Calu3 (cell line): ENCODE measurements around the gene KIRREL1. TPM values are rescaled to one million over a fixed set of nuclear protein-coding genes. Genes with fewer than 3 reads are reported as not detected.

Experiments
- BruUV-seq: library from RNA; stranded (reverse); fragments of 400-500 nt; replicated peaks from 2 replicates; lab custom pipeline; 2021; lab: Mats Ljungman, UMichigan
- CTCF ChIA-PET: fragments of 300-600 bp; sonication (Branson Sonifier 250); formaldehyde crosslinking; loops from one replicate; lab custom pipeline; 2022; ENCODE audit warnings: antibody characterized with exemption; lab: Charles Lee
- DNase-seq: peaks from one replicate; pipeline ENCODE4 v3.0.0; 2022
- H3K27ac Mint-ChIP-seq: one replicate; pipeline ENCODE4 v1.8.0; 2022; ENCODE audit warnings: mixed read lengths; ENCODE audit not compliant: unreplicated experiment
- H3K27me3 Mint-ChIP-seq: one replicate; pipeline ENCODE4 v1.8.0; 2022; ENCODE audit warnings: mixed read lengths; ENCODE audit not compliant: unreplicated experiment
- H3K36me3 Mint-ChIP-seq: one replicate; pipeline ENCODE4 v1.8.0; 2022; ENCODE audit warnings: mild to moderate bottlenecking, moderate library complexity, mixed read lengths; ENCODE audit not compliant: insufficient read depth, unreplicated experiment
- H3K4me1 Mint-ChIP-seq: one replicate; pipeline ENCODE4 v1.8.0; 2022; ENCODE audit warnings: mild to moderate bottlenecking, low read depth, mixed read lengths; ENCODE audit not compliant: unreplicated experiment
- H3K4me3 Mint-ChIP-seq: one replicate; pipeline ENCODE4 v1.8.0; 2022; ENCODE audit warnings: mild to moderate bottlenecking, low read depth, moderate library complexity, mixed read lengths; ENCODE audit not compliant: unreplicated experiment
- H3K9me3 Mint-ChIP-seq: one replicate; pipeline ENCODE4 v1.8.0; 2022; ENCODE audit warnings: low read depth, mixed read lengths; ENCODE audit not compliant: unreplicated experiment
- intact Hi-C: fragments of 100-400 bp; cut with micrococcal nuclease; formaldehyde crosslinking; loops from one replicate; pipeline ENCODE4 v1.10.0; 2022; ENCODE audit not compliant: unreplicated experiment
- total RNA-seq: library from RNA; stranded (reverse); gene quantifications from 2 replicates; pipeline ENCODE4 v1.2.3, GENCODE V29; 2022
- TF ChIP-seq, protein P1 (sequence below): fragments of 200-600 bp; IDR thresholded peaks from one replicate; pipeline ENCODE4 v1.8.0; 2022; ENCODE audit warnings: antibody characterized with exemption; ENCODE audit not compliant: unreplicated experiment

The KIRREL1 gene
- total RNA-seq, 1 experiment from 2014 or later: 31.4 TPM

DNA sequence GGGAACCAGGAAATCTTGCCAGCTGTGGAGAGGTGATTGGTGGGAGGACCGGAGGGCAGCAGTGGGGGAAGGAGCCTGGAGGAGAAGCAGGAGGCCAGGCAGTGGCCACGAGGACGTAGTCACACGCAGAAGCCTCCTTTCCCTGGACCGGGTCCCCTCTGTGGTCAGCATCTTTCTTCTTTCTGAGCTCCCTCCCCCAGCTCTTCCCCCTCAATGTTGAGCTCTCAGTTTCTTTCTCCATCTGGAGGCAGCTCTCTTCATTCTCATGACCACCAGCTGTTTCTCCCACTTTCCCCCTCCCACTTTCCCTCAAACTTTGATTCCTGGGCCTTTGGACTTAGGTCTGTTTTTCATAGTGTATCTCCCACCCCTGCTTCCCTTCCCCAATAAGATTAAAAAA, 18.3 kb downstream of the KIRREL1 start:
- H3K27ac Mint-ChIP-seq: no peak overlapping the region
- H3K9me3 Mint-ChIP-seq: no peaks in the 10 kb centered on the region
- intact Hi-C loops: no loop called here
- peaks cover 8% of the 10 kb centered on the region for H3K36me3 Mint-ChIP-seq
- no peak for DNase-seq
- no TSS peak for BruUV-seq
- H3K4me3 Mint-ChIP-seq: no peak overlapping the region
- CTCF ChIA-PET: interaction anchor here (1.2 to 1.8 kb wide), 4 partner anchors 17 to 26 kb away, joined by 3 to 4 read pairs (median 3); no protein-coding TSS in a partner anchor
- TF ChIP-seq, protein P1, sequence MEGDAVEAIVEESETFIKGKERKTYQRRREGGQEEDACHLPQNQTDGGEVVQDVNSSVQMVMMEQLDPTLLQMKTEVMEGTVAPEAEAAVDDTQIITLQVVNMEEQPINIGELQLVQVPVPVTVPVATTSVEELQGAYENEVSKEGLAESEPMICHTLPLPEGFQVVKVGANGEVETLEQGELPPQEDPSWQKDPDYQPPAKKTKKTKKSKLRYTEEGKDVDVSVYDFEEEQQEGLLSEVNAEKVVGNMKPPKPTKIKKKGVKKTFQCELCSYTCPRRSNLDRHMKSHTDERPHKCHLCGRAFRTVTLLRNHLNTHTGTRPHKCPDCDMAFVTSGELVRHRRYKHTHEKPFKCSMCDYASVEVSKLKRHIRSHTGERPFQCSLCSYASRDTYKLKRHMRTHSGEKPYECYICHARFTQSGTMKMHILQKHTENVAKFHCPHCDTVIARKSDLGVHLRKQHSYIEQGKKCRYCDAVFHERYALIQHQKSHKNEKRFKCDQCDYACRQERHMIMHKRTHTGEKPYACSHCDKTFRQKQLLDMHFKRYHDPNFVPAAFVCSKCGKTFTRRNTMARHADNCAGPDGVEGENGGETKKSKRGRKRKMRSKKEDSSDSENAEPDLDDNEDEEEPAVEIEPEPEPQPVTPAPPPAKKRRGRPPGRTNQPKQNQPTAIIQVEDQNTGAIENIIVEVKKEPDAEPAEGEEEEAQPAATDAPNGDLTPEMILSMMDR: no peak
- H3K27me3 Mint-ChIP-seq: no peaks in the 10 kb centered on the region
- H3K4me1 Mint-ChIP-seq: peaks cover 31% of the 10 kb centered on the region

DNA sequence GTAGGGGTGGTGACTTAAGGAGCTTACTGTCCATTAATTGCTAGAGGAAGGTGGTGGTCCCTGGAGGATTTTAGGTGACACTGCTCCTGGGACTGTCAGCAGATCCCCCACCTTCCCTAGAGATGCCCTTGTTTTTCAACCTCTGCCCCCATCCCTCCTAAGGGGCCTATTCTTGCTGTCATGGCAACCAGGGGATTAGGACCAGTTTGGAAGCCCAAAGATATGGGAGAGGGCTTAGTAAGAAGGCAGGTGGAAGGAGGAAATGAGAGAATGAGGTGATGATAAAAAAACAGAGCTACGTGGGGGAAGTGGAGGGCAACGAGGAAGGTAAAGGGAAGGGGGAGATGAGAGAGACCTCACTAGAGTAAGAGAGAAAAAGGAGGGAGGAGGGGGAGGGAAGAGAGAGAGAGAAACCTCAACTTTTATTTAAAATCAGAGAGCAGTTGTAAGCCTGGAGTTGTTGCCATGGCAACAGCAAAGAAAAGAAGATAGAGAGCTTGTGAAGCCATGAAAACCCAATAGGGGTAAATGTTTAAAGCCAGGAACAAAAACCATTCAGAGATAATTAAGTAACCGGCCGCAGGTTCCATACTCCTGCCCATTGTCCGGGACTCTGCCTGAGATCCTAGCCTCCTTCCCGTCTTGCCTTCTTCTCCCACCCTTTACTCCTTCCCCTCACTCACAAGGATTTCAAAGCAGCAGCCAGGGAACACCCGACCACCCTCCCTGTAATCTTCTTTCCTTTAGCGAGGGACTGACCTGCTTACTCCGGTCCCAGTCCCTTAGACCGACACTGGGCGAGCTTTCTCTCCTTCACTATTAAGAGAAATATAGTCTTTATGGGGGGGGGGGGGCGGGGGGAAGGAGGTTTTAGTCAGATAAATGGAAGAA, 20.6 kb downstream of the KIRREL1 start:
- CTCF ChIA-PET: no interaction called here
- Mint-ChIP-seq H3K27me3 (no peaks in the 10 kb centered on the region), H3K9me3 (no peaks in the 10 kb centered on the region), H3K4me3 (no peak overlapping the region), H3K27ac (no peak overlapping the region), H3K36me3 (peaks cover 8% of the 10 kb centered on the region), H3K4me1 (peaks cover 55% of the 10 kb centered on the region)
- BruUV-seq: no TSS peak
- TF ChIP-seq, protein P1: no peak
- no peak for DNase-seq
- intact Hi-C loops: no loop called here

DNA sequence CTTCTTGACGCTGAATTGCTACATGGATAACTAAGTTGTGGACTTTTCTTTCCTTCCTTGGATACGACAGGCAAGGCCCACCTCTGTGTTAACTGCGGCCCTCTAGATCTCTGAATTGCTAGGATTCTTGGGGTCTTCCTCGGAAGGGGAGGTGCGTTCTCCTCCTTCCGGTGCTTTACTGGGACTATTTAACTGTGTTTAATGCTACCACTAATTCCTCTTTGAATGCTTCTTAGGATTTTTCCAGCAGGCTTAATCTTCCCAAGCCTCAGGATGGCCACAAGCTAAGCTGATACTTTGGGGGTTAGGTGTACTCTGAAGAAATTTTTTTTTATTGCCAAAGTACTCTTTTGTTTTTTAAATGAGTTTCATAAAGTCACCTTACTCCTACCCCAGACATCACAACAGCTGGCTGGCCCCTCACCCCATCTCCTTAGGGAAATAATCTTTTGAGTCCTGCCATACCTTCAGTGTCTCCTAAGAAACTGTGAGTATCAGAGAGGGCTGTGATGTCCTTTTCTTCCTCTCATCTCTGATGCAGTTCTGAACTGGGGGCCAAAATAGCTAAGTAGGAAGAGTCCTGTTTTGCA, 21.4 kb downstream of the KIRREL1 start:
- peaks cover 8% of the 10 kb centered on the region for H3K36me3 Mint-ChIP-seq
- TF ChIP-seq, protein P1: no peak
- intact Hi-C loops: no loop called here
- no peak overlapping the region for H3K4me3 Mint-ChIP-seq
- DNase-seq: no peak
- H3K27me3 Mint-ChIP-seq: no peaks in the 10 kb centered on the region
- peaks cover 56% of the 10 kb centered on the region for H3K4me1 Mint-ChIP-seq
- CTCF ChIA-PET: interaction anchor here (0.6 kb wide), 1 partner anchor 77 kb away, joined by 11 read pairs; no protein-coding TSS in a partner anchor
- no TSS peak for BruUV-seq
- H3K9me3 Mint-ChIP-seq: no peaks in the 10 kb centered on the region
- no peak overlapping the region for H3K27ac Mint-ChIP-seq

DNA sequence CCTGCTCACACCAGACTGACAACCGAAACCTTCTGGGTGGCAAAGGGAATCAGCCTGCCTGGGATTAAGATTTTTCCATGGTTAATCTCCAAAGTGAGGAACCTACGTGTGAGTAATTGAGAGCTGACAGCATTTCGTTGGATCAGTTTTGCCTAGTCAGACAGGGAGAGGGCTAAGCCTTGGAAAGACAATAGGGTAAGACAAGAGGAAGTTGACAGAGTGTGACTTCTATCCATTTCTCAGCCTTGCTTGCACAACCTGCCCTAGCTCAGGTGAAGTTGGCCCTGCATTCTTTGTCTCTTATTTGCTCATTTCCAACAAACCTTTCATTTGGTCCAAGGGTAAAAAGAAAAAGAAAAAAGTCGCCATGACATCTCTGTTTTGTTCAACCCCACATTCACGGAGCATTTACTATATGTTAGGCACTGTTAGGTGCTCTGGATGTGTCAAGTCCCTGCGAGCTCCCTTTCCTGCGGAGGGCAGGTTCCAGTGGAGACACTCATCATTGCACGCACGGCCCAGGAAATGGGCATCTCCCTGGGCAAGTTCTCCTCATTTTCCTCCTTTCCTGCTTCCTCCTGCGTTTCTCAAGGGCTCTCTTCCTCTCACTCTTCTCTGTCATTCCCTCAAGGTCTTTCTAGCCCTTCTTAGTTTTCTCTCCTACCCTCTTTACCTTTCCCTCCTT, 23.3 kb downstream of the KIRREL1 start:
- TF ChIP-seq, protein P1: no peak
- CTCF ChIA-PET: no interaction called here
- Mint-ChIP-seq H3K36me3 (peaks cover 4% of the 10 kb centered on the region), H3K4me3 (no peak overlapping the region), H3K9me3 (no peaks in the 10 kb centered on the region), H3K4me1 (peaks cover 56% of the 10 kb centered on the region), H3K27ac (no peak overlapping the region), H3K27me3 (no peaks in the 10 kb centered on the region)
- no TSS peak for BruUV-seq
- DNase-seq: no peak
- intact Hi-C loops: no loop called here
